NCI-H1436 treated with DMSO at 0.1 percent for 48 hours (cell line): Measurements from ENCODE around the gene TNS4.

Source experiments
- DNase-seq: peaks from one replicate; lab custom pipeline; 2025; lab: John Stamatoyannopoulos, UW

TNS4 gene

DNA sequence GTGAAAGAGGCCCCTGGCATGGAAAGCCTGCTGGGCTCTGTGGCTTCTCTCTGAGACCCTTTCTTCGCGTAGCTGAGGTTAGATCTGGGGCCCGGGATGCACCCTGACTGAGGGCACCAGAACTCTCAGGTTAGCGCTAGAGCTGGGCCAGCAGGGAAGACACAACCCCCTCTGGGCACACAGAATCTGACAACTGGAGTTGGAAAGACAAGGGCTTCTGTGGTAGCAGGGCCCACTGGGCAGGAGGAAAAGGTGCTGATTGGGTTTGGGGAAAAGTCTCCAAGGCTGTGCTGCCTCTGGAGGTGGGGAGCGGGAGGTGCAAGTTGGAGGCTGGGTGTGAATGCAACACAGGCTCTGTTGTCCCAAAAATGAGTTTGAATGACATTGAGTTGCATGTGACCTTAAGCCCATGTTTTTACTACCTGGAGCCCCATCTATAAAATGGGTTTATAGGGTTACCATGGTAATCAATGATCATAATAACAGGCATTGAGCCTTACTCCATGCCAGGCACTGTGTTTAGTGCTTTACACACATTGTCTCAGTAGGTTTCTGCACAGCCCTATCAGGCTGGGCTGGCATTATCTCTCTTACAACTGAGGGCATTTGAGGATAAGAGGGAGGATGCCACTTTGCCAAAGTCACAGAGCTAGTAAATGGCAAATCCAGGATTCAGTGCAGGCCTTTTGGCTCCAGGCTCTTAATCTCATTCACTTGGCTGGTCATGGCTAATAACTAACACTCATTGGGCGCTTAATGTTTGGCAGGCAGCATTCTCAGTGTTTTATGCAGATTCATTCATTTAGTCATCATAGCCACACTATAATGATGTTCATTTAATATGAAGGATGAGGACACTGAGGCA lies 67.6 kb downstream of the TNS4 start:
- no peak for DNase-seq

DNA sequence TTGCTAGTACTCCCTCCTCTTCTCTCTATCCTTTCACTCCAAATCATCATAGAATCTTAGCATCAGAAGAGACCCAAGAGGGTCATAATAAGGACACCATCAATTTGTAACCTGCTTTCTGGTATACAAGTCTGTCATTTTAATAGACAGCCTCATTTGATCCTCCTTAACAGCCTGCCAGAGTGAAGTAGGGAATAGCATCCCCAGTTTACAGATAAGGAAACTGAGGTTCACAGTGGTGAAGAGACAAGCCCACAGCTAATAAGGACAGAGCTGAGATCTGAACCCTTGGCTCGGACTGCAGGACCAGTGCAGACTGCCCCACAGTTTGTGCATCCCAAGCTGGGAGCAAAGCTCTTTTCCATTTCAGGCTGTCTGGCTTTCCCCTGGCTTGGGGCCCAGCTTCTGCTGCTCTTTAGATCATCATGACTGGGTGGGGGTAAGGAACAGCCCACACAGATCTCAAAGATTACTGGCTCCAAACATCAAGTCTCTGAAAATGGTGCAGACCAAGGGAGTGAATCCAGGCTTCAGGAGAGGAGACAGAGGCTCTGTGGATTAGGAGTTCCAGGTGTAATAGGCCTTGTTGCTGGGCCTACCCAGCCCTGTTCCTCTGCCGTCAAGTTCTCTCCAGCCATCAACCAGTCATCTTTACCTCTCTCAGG lies 68.4 kb downstream of the TNS4 start:
- no peak for DNase-seq

DNA sequence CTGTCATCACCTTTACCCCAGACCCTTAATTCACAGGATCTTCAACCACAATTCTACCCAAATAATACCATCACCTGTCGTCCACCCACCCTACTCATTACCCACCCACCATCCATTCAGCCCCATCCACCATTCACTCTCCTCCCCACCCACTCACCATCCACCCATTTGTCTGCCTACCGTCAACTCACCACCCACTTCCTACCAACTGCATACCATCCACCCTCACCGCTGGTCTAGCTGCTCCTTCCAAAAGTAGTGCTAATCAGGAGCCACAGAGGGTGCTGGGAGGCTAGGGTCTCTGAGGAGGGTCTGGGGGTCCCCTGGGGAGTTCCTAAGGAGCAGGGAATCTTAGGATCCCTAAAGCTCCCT lies 70.2 kb downstream of the TNS4 start:
- DNase-seq = no peak

DNA sequence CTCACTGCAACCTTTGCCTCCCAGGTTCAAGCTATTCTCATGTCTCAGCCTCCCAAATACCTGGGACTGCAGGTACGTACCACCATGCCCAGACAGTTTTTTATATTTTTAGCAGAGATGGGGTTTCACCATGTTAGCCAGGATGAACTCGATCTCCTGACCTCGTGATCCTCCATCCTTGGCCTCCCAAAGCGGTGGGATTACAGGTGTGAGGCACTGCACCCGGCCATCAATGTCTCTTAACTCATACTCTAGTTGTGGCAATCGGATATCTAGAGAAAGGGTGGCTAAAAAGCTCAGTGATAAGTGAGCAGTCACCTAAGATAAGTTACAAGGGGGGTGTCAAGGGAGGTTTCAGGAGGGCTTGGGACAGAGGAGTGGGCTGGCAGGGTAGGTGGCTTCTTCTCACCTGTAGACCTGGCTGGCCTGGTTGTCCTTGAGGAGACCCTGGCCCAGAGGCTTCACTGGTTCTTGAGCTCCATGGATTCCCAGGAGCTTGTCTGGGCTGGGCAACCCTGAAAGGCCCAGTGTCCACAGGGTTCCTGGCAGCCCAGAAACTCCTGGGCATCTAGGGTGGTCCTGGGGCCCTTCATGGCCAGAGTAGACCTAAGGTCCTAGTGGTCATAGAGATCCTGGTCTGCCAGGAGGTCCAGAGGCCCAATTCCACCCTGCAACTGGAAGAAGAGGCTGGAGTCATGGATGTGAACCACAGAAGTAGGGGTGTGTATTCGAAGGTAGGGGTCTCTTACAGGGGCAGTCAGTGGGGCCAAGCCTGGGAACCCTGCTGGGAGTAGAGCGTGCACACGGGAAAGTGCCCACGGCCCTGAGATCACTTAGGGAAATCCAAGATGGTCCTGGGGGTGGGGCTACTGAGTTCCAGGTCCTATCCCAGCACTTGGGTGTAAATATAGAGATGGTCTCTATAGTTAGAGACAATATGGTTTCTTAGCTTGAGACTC lies 70.9 kb downstream of the TNS4 start:
- no peak for DNase-seq

DNA sequence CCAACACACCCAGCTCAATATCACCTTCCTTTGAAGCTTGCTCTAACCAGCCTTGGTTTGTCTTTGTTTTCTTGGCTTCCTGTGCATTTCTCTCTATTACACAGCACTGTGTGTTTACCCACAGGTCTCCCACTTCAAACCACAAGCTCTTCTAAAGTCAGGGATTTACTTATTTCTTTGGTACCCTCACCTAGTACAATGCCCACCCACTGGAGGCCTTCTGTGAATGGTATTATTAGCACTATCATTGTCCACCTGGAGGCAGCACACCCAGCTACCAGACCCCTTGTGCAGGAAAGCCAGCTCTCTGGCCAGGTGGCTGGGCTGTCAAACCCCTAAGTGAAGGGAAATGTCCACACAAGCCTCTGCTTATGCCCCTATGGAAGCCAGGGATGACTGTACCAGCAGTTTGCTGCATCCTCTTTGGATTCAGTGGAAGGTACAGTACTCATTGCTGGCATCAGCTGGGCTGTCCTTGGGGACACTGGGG lies 74.4 kb downstream of the TNS4 start:
- no peak for DNase-seq
